Heart left ventricle (tissue), 13 donors: Measurements from ENCODE around the gene FNDC10.

Source experiments
- CTCF ChIP-seq, 12 donors: fragments of 200-600 bp; sonication (generic) in 4 of 12; IDR thresholded peaks; one replicate each; pipeline versions ENCODE4 v1.5.0 to v1.8.0; 2018 to 2022; ENCODE audit warnings: antibody characterized with exemption in 12 of 12, mild to moderate bottlenecking in 5 of 12
- POLR2A ChIP-seq, 2 donors: fragments of 450-650 bp; IDR thresholded peaks; one replicate each; pipeline ENCODE4 v1.6.1; 2017; ENCODE audit warnings: antibody characterized with exemption in 2 of 2, mild to moderate bottlenecking in 2 of 2, moderate library complexity in 2 of 2
- donor health status: ischemic (EF 13 %, LVEDD 7.1; RV severe dilation, severe dysfunction).
- donor health status: DM: no; HTN: yes; CAD: no.
- donor health status: DM: no; HTN: no; CAD: no.
- donor health status: ischemic (EF 25% LVEDD 6.9; RV normal size, moderate dysfunction).
- donor health status: ischemic (EF 25% LVEDD 5.7; RV mildly dilated, moderate dysfunction).
- donor health status: ischemic (EF 35%, LVEDD 5.7; RV mildly dilated, moderate dysfunction).
- donor health status: nonischemic (EF 11% LVEDD 7.7; RV severe dilation, severe dysfunction).
- donor health status: DM: yes; HTN: yes; CAD: no.
- donor health status: PGD.
- donor health status: ischemic (EF 29% LVEDD 5.4; RV normal size, mild dysfunction).
- donor health status: nonischemic (EF 23%, LVEDD 6.1; RV moderate dilation, normal function).

GRCh38 chr1:1626207-1627141 is 26.5 kb upstream of the FNDC10 start:
- no peak for TF ChIP-seq CTCF (IDR thresholded peaks at IDR 0.05)
- no peak for TF ChIP-seq POLR2A (IDR thresholded peaks at IDR 0.05)
